Activated T-helper 1 cell treated with anti-CD3 and anti-CD28 coated beads, Interleukin-12 subunit alpha, Interleukin-12 subunit beta, Interleukin-2, Interleukin-4 antibody, amounts not matched to agents 30 ng/mL and 10 ng/mL and 1 ng/mL, durations not matched to agents 14 hours and 24 hours and 36 hours (primary cell): ENCODE results near the gene RBM12. TPM values are rescaled to one million over a fixed set of nuclear protein-coding genes. Genes with fewer than 3 reads are reported as not detected.

Experiments
- DNase-seq: peaks from one replicate; pipeline ENCODE4 v3.0.0; 2021; ENCODE audit warnings: low spot score
- H3K27ac Mint-ChIP-seq: one replicate; pipeline ENCODE4 v1.8.0; 2021; ENCODE audit warnings: mild to moderate bottlenecking, mixed read lengths
- H3K27me3 Mint-ChIP-seq: one replicate; pipeline ENCODE4 v1.8.0; 2022; ENCODE audit warnings: mild to moderate bottlenecking, moderate library complexity, mixed read lengths; ENCODE audit not compliant: insufficient read depth
- H3K36me3 Mint-ChIP-seq: one replicate; pipeline ENCODE4 v1.8.0; 2021; ENCODE audit warnings: low read depth, mixed read lengths
- H3K4me1 Mint-ChIP-seq: one replicate; pipeline ENCODE4 v1.8.0; 2021; ENCODE audit warnings: low read depth, mixed read lengths
- H3K4me3 Mint-ChIP-seq: one replicate; pipeline ENCODE4 v1.8.0; 2021; ENCODE audit warnings: mild to moderate bottlenecking, moderate library complexity, mixed read lengths
- H3K9me3 Mint-ChIP-seq: one replicate; pipeline ENCODE4 v1.8.0; 2021; ENCODE audit warnings: mixed read lengths
- intact Hi-C: fragments of 100-400 bp; cut with micrococcal nuclease; formaldehyde crosslinking; loops from one replicate; pipeline ENCODE4 v1.15.1; 2024
- total RNA-seq: library from RNA; stranded (reverse); gene quantifications from 2 replicates; pipeline ENCODE4 v1.2.3, GENCODE V29; 2022

The RBM12 gene
- total RNA-seq, 1 donor from 2014 or later, result 151 TPM

- no peaks in the 10 kb centered on the region for H3K27me3 Mint-ChIP-seq
- H3K27ac Mint-ChIP-seq, result peak overlapping the region; percentile 37
- peaks cover 3% of the 10 kb centered on the region for H3K36me3 Mint-ChIP-seq
- DNase-seq, result no peak
- H3K4me3 Mint-ChIP-seq, result no peak overlapping the region
- intact Hi-C loops, result no loop called here
- H3K9me3 Mint-ChIP-seq, result no peaks in the 10 kb centered on the region
- peaks cover 37% of the 10 kb centered on the region for H3K4me1 Mint-ChIP-seq
Observed at GRCh38 chr20:35640724-35641123, 24.0 kb downstream of the RBM12 start.

- no peaks in the 10 kb centered on the region for H3K9me3 Mint-ChIP-seq
- H3K27me3 Mint-ChIP-seq, result no peaks in the 10 kb centered on the region
- no peak overlapping the region for H3K27ac Mint-ChIP-seq
- intact Hi-C loops, result no loop called here
- H3K4me3 Mint-ChIP-seq, result no peak overlapping the region
- no peak for DNase-seq
- peaks cover 3% of the 10 kb centered on the region for H3K36me3 Mint-ChIP-seq
- peaks cover 44% of the 10 kb centered on the region for H3K4me1 Mint-ChIP-seq
Observed at GRCh38 chr20:35638751-35639150, 25.9 kb downstream of the RBM12 start.

GRCh38 chr20:35637276-35637675, 27.4 kb downstream of the RBM12 start:
- no peak for DNase-seq
- Mint-ChIP-seq H3K4me3 (no peak overlapping the region), H3K27me3 (no peaks in the 10 kb centered on the region), H3K27ac (no peak overlapping the region), H3K36me3 (peaks cover 2% of the 10 kb centered on the region), H3K4me1 (peaks cover 34% of the 10 kb centered on the region), H3K9me3 (no peaks in the 10 kb centered on the region)
- intact Hi-C loops, result no loop called here

GRCh38 chr20:35636095-35636494, 28.6 kb downstream of the RBM12 start:
- peaks cover 5% of the 10 kb centered on the region for H3K36me3 Mint-ChIP-seq
- H3K9me3 Mint-ChIP-seq, result no peaks in the 10 kb centered on the region
- no peak for DNase-seq
- H3K27ac Mint-ChIP-seq, result no peak overlapping the region
- H3K4me3 Mint-ChIP-seq, result no peak overlapping the region
- intact Hi-C loops, result no loop called here
- no peaks in the 10 kb centered on the region for H3K27me3 Mint-ChIP-seq
- peaks cover 26% of the 10 kb centered on the region for H3K4me1 Mint-ChIP-seq

GRCh38 chr20:35635652-35636051, 29.0 kb downstream of the RBM12 start:
- peaks cover 7% of the 10 kb centered on the region for H3K36me3 Mint-ChIP-seq
- H3K9me3 Mint-ChIP-seq, result no peaks in the 10 kb centered on the region
- no peaks in the 10 kb centered on the region for H3K27me3 Mint-ChIP-seq
- H3K27ac Mint-ChIP-seq, result peak overlapping the region; percentile 36
- intact Hi-C loops, result no loop called here
- H3K4me3 Mint-ChIP-seq, result no peak overlapping the region
- peaks cover 22% of the 10 kb centered on the region for H3K4me1 Mint-ChIP-seq
- no peak for DNase-seq

GRCh38 chr20:35632539-35633115, 32.1 kb downstream of the RBM12 start:
- H3K27me3 Mint-ChIP-seq, result no peaks in the 10 kb centered on the region
- H3K27ac Mint-ChIP-seq, result no peak overlapping the region
- H3K4me1 Mint-ChIP-seq, result peaks cover 12% of the 10 kb centered on the region
- H3K4me3 Mint-ChIP-seq, result no peak overlapping the region
- H3K9me3 Mint-ChIP-seq, result no peaks in the 10 kb centered on the region
- intact Hi-C loops, result no loop called here
- H3K36me3 Mint-ChIP-seq, result peaks cover 15% of the 10 kb centered on the region
- DNase-seq, result no peak

- intact Hi-C loops, result no loop called here
- H3K27ac Mint-ChIP-seq, result no peak overlapping the region
- H3K27me3 Mint-ChIP-seq, result no peaks in the 10 kb centered on the region
Observed at GRCh38 chr20:35630636-35631035, 34.1 kb downstream of the RBM12 start.

GRCh38 chr20:35629427-35630145, 35.1 kb downstream of the RBM12 start:
- Mint-ChIP-seq H3K9me3 (no peaks in the 10 kb centered on the region), H3K4me3 (no peak overlapping the region), H3K27ac (peak overlapping the region; percentile 11), H3K36me3 (peaks cover 36% of the 10 kb centered on the region), H3K27me3 (no peaks in the 10 kb centered on the region), H3K4me1 (no peaks in the 10 kb centered on the region)
- intact Hi-C loops, result no loop called here
- DNase-seq, result no peak

More at GRCh38 chr20:35630636-35631035, 34.1 kb downstream of the RBM12 start:
- Mint-ChIP-seq H3K9me3 (no peaks in the 10 kb centered on the region), H3K4me1 (peaks cover 6% of the 10 kb centered on the region), H3K36me3 (peaks cover 32% of the 10 kb centered on the region), H3K4me3 (no peak overlapping the region)
- DNase-seq, result no peak

GRCh38 chr20:35627121-35627520, 37.6 kb downstream of the RBM12 start:
- H3K36me3 Mint-ChIP-seq, result peaks cover 35% of the 10 kb centered on the region
- no peak for DNase-seq

GRCh38 chr20:35626386-35627001, 38.2 kb downstream of the RBM12 start:
- Mint-ChIP-seq H3K27me3 (no peaks in the 10 kb centered on the region), H3K27ac (no peak overlapping the region), H3K36me3 (peaks cover 34% of the 10 kb centered on the region), H3K4me1 (no peaks in the 10 kb centered on the region), H3K9me3 (no peaks in the 10 kb centered on the region), H3K4me3 (no peak overlapping the region)
- DNase-seq, result no peak
- intact Hi-C loops, result no loop called here

More at GRCh38 chr20:35627121-35627520, 37.6 kb downstream of the RBM12 start:
- H3K4me3 Mint-ChIP-seq, result no peak overlapping the region
- no peaks in the 10 kb centered on the region for H3K4me1 Mint-ChIP-seq
- no peaks in the 10 kb centered on the region for H3K9me3 Mint-ChIP-seq
- no peak overlapping the region for H3K27ac Mint-ChIP-seq
- intact Hi-C loops, result no loop called here
- H3K27me3 Mint-ChIP-seq, result no peaks in the 10 kb centered on the region

GRCh38 chr20:35625584-35626385, 38.9 kb downstream of the RBM12 start:
- no peaks in the 10 kb centered on the region for H3K27me3 Mint-ChIP-seq
- DNase-seq, result no peak
- peaks cover 32% of the 10 kb centered on the region for H3K36me3 Mint-ChIP-seq
- no peaks in the 10 kb centered on the region for H3K9me3 Mint-ChIP-seq
- no peak overlapping the region for H3K4me3 Mint-ChIP-seq
- no peaks in the 10 kb centered on the region for H3K4me1 Mint-ChIP-seq
- intact Hi-C loops, result no loop called here
- peak overlapping the region; percentile 41 for H3K27ac Mint-ChIP-seq

GRCh38 chr20:35621560-35621946, 43.1 kb downstream of the RBM12 start:
- no peak overlapping the region for H3K27ac Mint-ChIP-seq
- intact Hi-C loops, result no loop called here
- H3K27me3 Mint-ChIP-seq, result no peaks in the 10 kb centered on the region
- no peak overlapping the region for H3K4me3 Mint-ChIP-seq
- no peak for DNase-seq
- peaks cover 14% of the 10 kb centered on the region for H3K36me3 Mint-ChIP-seq
- H3K4me1 Mint-ChIP-seq, result peaks cover 23% of the 10 kb centered on the region
- no peaks in the 10 kb centered on the region for H3K9me3 Mint-ChIP-seq
